ENCODE measurements around the gene NFYA. TPM values are rescaled to one million over a fixed set of nuclear protein-coding genes. Genes with fewer than 3 reads are reported as not detected.

The NFYA gene
- polyA plus RNA-seq, 3 donors: 9.7 to 21.4 (median 10.7) TPM

DNA sequence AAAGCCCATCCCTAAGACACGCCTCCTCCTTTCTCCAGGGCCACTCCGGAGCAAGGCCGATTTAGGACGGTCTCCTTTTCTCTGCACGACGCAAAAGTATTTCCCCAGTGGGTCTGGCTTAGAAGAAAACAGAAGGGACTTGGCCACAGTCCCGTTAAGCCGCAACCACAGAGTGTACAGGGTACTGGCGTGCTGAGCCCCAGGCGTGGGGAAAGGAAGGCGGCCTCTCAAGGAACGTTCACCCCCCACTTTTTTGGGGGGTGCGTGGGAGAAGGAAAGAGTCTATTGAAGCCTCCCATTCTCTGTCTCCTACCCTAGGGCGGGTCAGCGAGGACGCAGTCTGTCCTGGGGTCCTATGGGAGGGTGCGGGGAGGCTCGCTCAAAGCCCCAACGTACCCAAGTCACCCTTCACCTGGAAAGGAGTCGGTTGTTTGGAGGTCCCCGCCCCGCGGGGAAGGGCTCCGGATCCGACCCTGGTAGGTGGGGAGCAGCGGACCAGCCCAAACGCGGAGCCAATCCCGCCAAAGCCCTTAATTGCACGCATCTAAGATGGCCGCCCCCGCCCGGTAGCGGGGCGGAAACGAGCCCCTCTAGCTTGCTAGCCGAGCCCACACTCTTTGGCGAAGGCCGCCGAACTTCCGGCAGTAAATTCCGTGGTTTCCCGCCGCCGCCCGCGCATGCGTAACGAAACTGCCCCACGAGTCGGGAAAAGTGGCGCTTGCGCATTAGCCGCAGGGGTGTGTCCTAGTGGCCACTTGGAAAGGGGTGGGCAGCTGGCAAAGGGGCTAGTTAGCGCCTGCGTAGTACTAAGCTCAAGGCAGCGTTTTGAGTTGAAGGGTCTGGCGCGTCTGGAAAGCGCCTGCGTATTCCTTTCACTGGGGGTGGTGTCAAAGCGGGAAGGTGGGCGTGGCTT lies 595 bp upstream of the NFYA start, which contains the start of gene OARD1:
TSS of gene OARD1 (minus strand) at position 434 of the 913 bp plus-strand sequence. CDS start 722 bp downstream, outside the sequence.
- H3K4me1 Mint-ChIP-seq: peaks cover 29% of the 10 kb centered on the region
- H3K4me2 ChIP-seq (replicated peaks; ENCODE audit: extremely low read depth, low read length, poor library complexity, severe bottlenecking): peak within 1 kb of the TSS; percentile 83
- no peaks in the 10 kb centered on the region for H3K9me3 Mint-ChIP-seq
- under 1% methylated on average over 53 of the region's 63 CpGs for WGBS (ENCODE audit: insufficient coverage)
- H3K4me1 ChIP-seq (ENCODE audit: control insufficient read depth in 1 of 2, insufficient read depth in 2 of 2, low read length in 2 of 2): peaks cover 18 to 27% of the 10 kb centered on the region in 2 donors
- peak within 1 kb of the TSS; percentile 99 for H3K9ac ChIP-seq (ENCODE audit: insufficient read depth, low read length, poor library complexity, severe bottlenecking)
- no peaks in the 10 kb centered on the region for H3K27me3 Mint-ChIP-seq (ENCODE audit: low read depth in 3 of 3)
- H3K4me3 ChIP-seq (replicated peaks in 1 of 3; ENCODE audit: low read depth in 2 of 3, low read length in 3 of 3): peak within 1 kb of the TSS; percentile 80 to 88 (median 88)
- H3K27me3 ChIP-seq (ENCODE audit: control insufficient read depth in 2 of 2, insufficient read depth in 2 of 2, low read length in 2 of 2): no peaks in the 10 kb centered on the region
- H3K36me3 ChIP-seq (replicated peaks in 1 of 2; ENCODE audit: control insufficient read depth in 1 of 2, insufficient read depth in 2 of 2, low read length in 2 of 2): peaks cover 8 to 29% of the 10 kb centered on the region in 2 donors
- H3K4me3 Mint-ChIP-seq: peak within 1 kb of the TSS; percentile 92 to 93
- H3K27ac ChIP-seq (ENCODE audit: low read depth in 1 of 2, low read length in 2 of 2): peak within 1 kb of the TSS; percentile 96 to 98
- TF ChIP-seq, protein P1, sequence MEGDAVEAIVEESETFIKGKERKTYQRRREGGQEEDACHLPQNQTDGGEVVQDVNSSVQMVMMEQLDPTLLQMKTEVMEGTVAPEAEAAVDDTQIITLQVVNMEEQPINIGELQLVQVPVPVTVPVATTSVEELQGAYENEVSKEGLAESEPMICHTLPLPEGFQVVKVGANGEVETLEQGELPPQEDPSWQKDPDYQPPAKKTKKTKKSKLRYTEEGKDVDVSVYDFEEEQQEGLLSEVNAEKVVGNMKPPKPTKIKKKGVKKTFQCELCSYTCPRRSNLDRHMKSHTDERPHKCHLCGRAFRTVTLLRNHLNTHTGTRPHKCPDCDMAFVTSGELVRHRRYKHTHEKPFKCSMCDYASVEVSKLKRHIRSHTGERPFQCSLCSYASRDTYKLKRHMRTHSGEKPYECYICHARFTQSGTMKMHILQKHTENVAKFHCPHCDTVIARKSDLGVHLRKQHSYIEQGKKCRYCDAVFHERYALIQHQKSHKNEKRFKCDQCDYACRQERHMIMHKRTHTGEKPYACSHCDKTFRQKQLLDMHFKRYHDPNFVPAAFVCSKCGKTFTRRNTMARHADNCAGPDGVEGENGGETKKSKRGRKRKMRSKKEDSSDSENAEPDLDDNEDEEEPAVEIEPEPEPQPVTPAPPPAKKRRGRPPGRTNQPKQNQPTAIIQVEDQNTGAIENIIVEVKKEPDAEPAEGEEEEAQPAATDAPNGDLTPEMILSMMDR (IDR thresholded peaks at IDR 0.05): no peak
- peaks cover 11% of the 10 kb centered on the region for H4K20me1 ChIP-seq (ENCODE audit: insufficient read depth, low read length)
- no peaks in the 10 kb centered on the region for H3K9me3 ChIP-seq (replicated peaks in 1 of 2; ENCODE audit: control insufficient read depth in 1 of 2, insufficient read depth in 1 of 2, low read length in 2 of 2)
- H3K79me2 ChIP-seq (ENCODE audit: insufficient read depth, low read length): peaks cover 48% of the 10 kb centered on the region
- H3K27ac Mint-ChIP-seq: peak within 1 kb of the TSS; percentile 97 to 99 (median 98)
- H2AFZ ChIP-seq (ENCODE audit: insufficient read depth, low read depth, low read length, poor library complexity, severe bottlenecking): peak within 1 kb of the TSS; percentile 82
- peak; percentile 99 to 100 (median 99) for DNase-seq
- peaks cover 31% of the 10 kb centered on the region in 2 donors for H3K36me3 Mint-ChIP-seq
- intact Hi-C loops (cut with micrococcal nuclease): loop anchor here (5.0 to 10.0 kb wide), 3 partner anchors 110 to 663 kb away; partner anchors contain the start of gene TFEB (in 1 of the 2)

DNA sequence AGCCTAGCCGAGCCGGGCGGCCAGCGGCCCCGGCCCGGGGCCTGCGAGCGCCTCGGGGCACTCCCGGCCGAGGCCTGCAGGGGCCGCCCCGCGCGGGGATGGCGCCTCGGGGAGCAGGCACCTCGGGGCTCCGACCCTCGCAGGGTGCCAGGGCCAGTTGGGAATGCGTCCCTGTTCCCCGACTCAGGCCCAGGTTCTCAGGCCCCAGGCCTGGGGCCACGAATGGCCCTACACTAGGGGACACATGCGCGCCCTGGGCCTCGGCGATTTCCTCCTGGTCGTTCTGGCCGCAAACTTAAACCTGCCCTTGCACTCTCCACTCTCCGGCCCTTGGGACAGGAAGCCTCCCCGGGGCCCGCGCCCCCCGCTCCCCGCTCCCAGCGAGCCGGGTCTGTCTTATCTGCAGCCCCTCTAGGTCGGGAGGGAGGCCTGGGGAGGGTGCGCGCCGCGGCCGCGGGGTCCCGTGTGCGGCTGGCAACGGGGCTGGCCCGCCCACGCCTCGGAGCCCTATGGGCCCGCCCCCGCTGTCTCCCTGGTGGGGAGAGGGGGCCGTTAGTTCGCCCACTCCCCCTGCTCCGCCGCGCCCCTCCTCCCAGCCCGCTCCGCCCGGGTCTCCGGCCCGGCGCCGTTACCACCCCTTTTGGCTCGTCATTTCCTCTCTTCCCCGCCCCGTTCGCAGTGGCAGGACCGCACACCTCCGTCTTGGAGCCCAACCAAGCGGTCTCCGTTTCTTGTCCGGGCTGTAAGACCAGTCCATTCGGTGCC lies 611 bp downstream of the NFYA start:
- no peaks in the 10 kb centered on the region for H3K9me3 ChIP-seq (replicated peaks in 1 of 2; ENCODE audit: control insufficient read depth in 1 of 2, insufficient read depth in 1 of 2, low read length in 2 of 2)
- H3K27ac Mint-ChIP-seq: peak overlapping the region; percentile 94 to 99 (median 96)
- peaks cover 18 to 27% of the 10 kb centered on the region in 2 donors for H3K4me1 ChIP-seq (ENCODE audit: control insufficient read depth in 1 of 2, insufficient read depth in 2 of 2, low read length in 2 of 2)
- H3K4me1 Mint-ChIP-seq: peaks cover 29% of the 10 kb centered on the region
- H3K9ac ChIP-seq (ENCODE audit: insufficient read depth, low read length, poor library complexity, severe bottlenecking): peak overlapping the region; percentile 99
- WGBS (ENCODE audit: insufficient coverage): under 1% methylated on average over 72 of the region's 74 CpGs
- H3K4me3 ChIP-seq (replicated peaks in 1 of 3; ENCODE audit: low read depth in 2 of 3, low read length in 3 of 3): peak overlapping the region; percentile 80 to 88 (median 88)
- peak; percentile 60 to 76 (median 67) for DNase-seq
- no peaks in the 10 kb centered on the region for H3K27me3 ChIP-seq (ENCODE audit: control insufficient read depth in 2 of 2, insufficient read depth in 2 of 2, low read length in 2 of 2)
- peaks cover 4 to 22% of the 10 kb centered on the region in 2 donors for H3K36me3 ChIP-seq (replicated peaks in 1 of 2; ENCODE audit: control insufficient read depth in 1 of 2, insufficient read depth in 2 of 2, low read length in 2 of 2)
- peaks cover 24% of the 10 kb centered on the region for H4K20me1 ChIP-seq (ENCODE audit: insufficient read depth, low read length)
- H3K4me3 Mint-ChIP-seq: peak overlapping the region; percentile 86 to 92
- intact Hi-C loops (cut with micrococcal nuclease): loop anchor here (5.0 to 10.0 kb wide), 3 partner anchors 109 to 661 kb away; partner anchors contain the start of gene TFEB (in 1 of the 2)
- peak overlapping the region; percentile 83 for H3K4me2 ChIP-seq (replicated peaks; ENCODE audit: extremely low read depth, low read length, poor library complexity, severe bottlenecking)
- no peaks in the 10 kb centered on the region for H3K27me3 Mint-ChIP-seq (ENCODE audit: low read depth in 3 of 3)
- H3K36me3 Mint-ChIP-seq: peaks cover 19 to 20% of the 10 kb centered on the region in 2 donors
- peaks cover 61% of the 10 kb centered on the region for H3K79me2 ChIP-seq (ENCODE audit: insufficient read depth, low read length)
- no peaks in the 10 kb centered on the region for H3K9me3 Mint-ChIP-seq
- TF ChIP-seq, protein P1 (IDR thresholded peaks at IDR 0.05): peak; percentile 72
- peak overlapping the region; percentile 96 to 98 for H3K27ac ChIP-seq (ENCODE audit: low read depth in 1 of 2, low read length in 2 of 2)
- peak overlapping the region; percentile 67 for H2AFZ ChIP-seq (ENCODE audit: insufficient read depth, low read depth, low read length, poor library complexity, severe bottlenecking)

Measured in CD14-positive monocyte (primary cell).